GM12878 (cell line): ENCODE data around the gene KHDRBS2.

Experiments
- EZH2 ChIP-seq: IDR thresholded peaks from 2 replicates; pipeline ENCODE4 v1.6.1; 2012; ENCODE audit warnings: low read depth, mild to moderate bottlenecking, control low read depth, inconsistent platforms, low read length, borderline replicate concordance; ENCODE audit not compliant: control insufficient read depth
- FOXM1 ChIP-seq: IDR thresholded peaks from 2 replicates; pipeline ENCODE4 v1.6.1; 2012; ENCODE audit warnings: low read depth, mild to moderate bottlenecking, inconsistent platforms, low read length, moderate library complexity
- GABPA ChIP-seq: IDR thresholded peaks from 2 replicates; pipeline ENCODE4 v1.6.1; 2014; ENCODE audit warnings: antibody characterized with exemption, low read depth, mild to moderate bottlenecking, inconsistent platforms
- JUNB ChIP-seq: IDR thresholded peaks from 2 replicates; pipeline ENCODE4 v1.6.1; 2016; ENCODE audit warnings: antibody characterized with exemption, mild to moderate bottlenecking
- NR2C2 ChIP-seq: IDR thresholded peaks from 2 replicates; pipeline ENCODE4 v1.6.1; 2011; ENCODE audit warnings: borderline replicate concordance, low read depth; ENCODE audit not compliant: control insufficient read depth, insufficient read length
- RCOR1 ChIP-seq: conservative IDR thresholded peaks from 2 replicates; pipeline ENCODE4 v1.6.1; 2012; ENCODE audit warnings: low read depth, low read length, improper control_type of control experiment
- SUPT20H ChIP-seq: IDR thresholded peaks from 2 replicates; pipeline ENCODE4 v1.6.1; 2011; ENCODE audit warnings: low read depth, mild to moderate bottlenecking, low read length, moderate library complexity, borderline replicate concordance; ENCODE audit not compliant: control insufficient read depth
- TARDBP ChIP-seq: IDR thresholded peaks from 2 replicates; pipeline ENCODE4 v1.6.1; 2016; ENCODE audit warnings: borderline replicate concordance
- YY1 ChIP-seq: IDR thresholded peaks from 2 replicates; pipeline ENCODE4 v1.6.1; 2011; ENCODE audit warnings: low read depth, mild to moderate bottlenecking, low read length
- ZZZ3 ChIP-seq: IDR thresholded peaks from 2 replicates; pipeline ENCODE4 v1.6.1; 2011; ENCODE audit warnings: low read depth; ENCODE audit not compliant: control insufficient read depth, insufficient read length
- TF ChIP-seq, protein P1 (sequence below), 3 experiments: IDR thresholded peaks in 2 of 3; conservative IDR thresholded peaks in 1 of 3; 2 replicates each; pipeline ENCODE4 v1.5.1; 2011; ENCODE audit warnings: low read depth in 3 of 3, low read length in 3 of 3, mild to moderate bottlenecking in 3 of 3, control low read depth in 2 of 3, moderate library complexity in 2 of 3, inconsistent platforms in 1 of 3, mixed read lengths in 1 of 3; ENCODE audit not compliant: control insufficient read depth in 2 of 3, insufficient read depth in 1 of 3; ENCODE audit errors: extremely low read depth in 1 of 3
- TF ChIP-seq, protein P2 (sequence below): fragments of 450-650 bp; IDR thresholded peaks from 2 replicates; pipeline ENCODE4 v1.6.1; 2017; ENCODE audit warnings: mild to moderate bottlenecking, low read depth, inconsistent platforms; ENCODE audit not compliant: poor library complexity, severe bottlenecking
- TF ChIP-seq, protein P3 (sequence below): IDR thresholded peaks from 2 replicates; pipeline ENCODE4 v1.6.1; 2011; ENCODE audit warnings: low read depth, low read length, improper control_type of control experiment, borderline replicate concordance

DNA sequence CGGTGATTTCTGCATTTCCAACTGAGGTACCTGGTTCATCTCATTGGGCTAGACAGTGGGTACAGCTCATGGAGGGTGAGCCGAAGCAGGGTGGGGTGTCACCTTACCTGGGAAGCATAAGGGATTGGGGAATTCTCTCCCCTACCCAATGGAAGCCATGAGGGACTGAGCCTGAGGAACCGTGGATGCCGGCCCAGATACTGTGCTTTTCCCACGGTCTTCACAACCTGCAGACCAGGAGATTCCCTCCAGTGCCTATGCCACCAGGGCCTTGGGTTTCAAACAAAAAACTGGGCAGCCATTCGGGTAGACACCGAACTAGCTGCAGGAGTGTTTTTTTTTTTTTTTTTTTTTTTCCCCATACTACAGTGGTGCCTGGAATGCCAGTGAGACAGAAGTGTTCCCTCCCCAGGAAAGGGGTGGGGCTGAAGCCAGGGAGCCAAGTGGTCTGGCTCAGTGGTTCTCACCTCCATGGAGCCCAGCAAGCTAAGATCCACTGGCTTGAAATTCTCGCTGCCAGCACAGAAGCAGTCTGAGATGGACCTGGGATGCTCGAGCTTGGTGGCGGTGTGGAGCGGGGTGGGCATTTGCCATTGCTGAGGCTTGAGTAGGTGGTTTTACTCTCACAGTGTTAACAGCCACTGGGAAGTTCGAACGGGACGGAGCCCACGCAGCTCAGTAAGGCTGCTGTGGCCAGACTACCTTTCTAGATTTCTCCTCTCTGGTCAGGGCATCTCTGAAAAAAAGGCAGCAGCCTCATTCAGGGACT, 416.2 kb downstream of the KHDRBS2 start:
- TF ChIP-seq, protein P1, sequence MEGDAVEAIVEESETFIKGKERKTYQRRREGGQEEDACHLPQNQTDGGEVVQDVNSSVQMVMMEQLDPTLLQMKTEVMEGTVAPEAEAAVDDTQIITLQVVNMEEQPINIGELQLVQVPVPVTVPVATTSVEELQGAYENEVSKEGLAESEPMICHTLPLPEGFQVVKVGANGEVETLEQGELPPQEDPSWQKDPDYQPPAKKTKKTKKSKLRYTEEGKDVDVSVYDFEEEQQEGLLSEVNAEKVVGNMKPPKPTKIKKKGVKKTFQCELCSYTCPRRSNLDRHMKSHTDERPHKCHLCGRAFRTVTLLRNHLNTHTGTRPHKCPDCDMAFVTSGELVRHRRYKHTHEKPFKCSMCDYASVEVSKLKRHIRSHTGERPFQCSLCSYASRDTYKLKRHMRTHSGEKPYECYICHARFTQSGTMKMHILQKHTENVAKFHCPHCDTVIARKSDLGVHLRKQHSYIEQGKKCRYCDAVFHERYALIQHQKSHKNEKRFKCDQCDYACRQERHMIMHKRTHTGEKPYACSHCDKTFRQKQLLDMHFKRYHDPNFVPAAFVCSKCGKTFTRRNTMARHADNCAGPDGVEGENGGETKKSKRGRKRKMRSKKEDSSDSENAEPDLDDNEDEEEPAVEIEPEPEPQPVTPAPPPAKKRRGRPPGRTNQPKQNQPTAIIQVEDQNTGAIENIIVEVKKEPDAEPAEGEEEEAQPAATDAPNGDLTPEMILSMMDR (IDR thresholded peaks at IDR 0.05 in 2 of 3, conservative IDR thresholded peaks at IDR 0.05 in 1 of 3; ENCODE audit: control insufficient read depth in 2 of 3, extremely low read depth in 1 of 3, insufficient read depth in 1 of 3, low read depth in 3 of 3, low read length in 3 of 3), result no peak
- TF ChIP-seq SUPT20H (no peak), GABPA (no peak), FOXM1 (no peak), NR2C2 (no peak), ZZZ3 (no peak), RCOR1 (no peak), JUNB (no peak), EZH2 (no peak), TARDBP (no peak), YY1 (no peak)
- TF ChIP-seq, protein P2, sequence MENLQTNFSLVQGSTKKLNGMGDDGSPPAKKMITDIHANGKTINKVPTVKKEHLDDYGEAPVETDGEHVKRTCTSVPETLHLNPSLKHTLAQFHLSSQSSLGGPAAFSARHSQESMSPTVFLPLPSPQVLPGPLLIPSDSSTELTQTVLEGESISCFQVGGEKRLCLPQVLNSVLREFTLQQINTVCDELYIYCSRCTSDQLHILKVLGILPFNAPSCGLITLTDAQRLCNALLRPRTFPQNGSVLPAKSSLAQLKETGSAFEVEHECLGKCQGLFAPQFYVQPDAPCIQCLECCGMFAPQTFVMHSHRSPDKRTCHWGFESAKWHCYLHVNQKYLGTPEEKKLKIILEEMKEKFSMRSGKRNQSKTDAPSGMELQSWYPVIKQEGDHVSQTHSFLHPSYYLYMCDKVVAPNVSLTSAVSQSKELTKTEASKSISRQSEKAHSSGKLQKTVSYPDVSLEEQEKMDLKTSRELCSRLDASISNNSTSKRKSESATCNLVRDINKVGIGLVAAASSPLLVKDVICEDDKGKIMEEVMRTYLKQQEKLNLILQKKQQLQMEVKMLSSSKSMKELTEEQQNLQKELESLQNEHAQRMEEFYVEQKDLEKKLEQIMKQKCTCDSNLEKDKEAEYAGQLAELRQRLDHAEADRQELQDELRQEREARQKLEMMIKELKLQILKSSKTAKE, result no peak
- TF ChIP-seq, protein P3, sequence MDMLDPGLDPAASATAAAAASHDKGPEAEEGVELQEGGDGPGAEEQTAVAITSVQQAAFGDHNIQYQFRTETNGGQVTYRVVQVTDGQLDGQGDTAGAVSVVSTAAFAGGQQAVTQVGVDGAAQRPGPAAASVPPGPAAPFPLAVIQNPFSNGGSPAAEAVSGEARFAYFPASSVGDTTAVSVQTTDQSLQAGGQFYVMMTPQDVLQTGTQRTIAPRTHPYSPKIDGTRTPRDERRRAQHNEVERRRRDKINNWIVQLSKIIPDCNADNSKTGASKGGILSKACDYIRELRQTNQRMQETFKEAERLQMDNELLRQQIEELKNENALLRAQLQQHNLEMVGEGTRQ, result no peak
